Measurements from ENCODE around the gene HMOX2.
A peak's percentile ranks its signal among the peaks of the same experiment; 100 is the strongest.

HMOX2 gene

GRCh38 chr16:4477966-4478365, 1.8 kb downstream of the HMOX2 start:
- in situ Hi-C loops (cut with MboI; ENCODE audit: low sequenced_read_pairs): no loop called here
- peak overlapping the region; percentile 80 for H3K4me3 ChIP-seq
- no peaks in the 10 kb centered on the region for H3K27me3 ChIP-seq (ENCODE audit: low read depth)
- peak; percentile 28 to 48 for DNase-seq (ENCODE audit: low spot score in 2 of 2)
- H3K36me3 ChIP-seq (replicated peaks): no peaks in the 10 kb centered on the region; the same call in 1 of the 2 replicates
- H3K4me1 ChIP-seq: peaks cover 19% of the 10 kb centered on the region
- H3K9me3 ChIP-seq: no peaks in the 10 kb centered on the region

- Histone ChIP-seq H3K4me1 (peaks cover 4% of the 10 kb centered on the region), H3K27me3 (ENCODE audit: low read depth) (no peaks in the 10 kb centered on the region), H3K4me3 (no peak overlapping the region), H3K36me3 (replicated peaks) (peaks cover 27% of the 10 kb centered on the region), H3K9me3 (no peaks in the 10 kb centered on the region)
- no peak for DNase-seq (ENCODE audit: low spot score in 2 of 2)
- in situ Hi-C loops (cut with MboI; ENCODE audit: low sequenced_read_pairs): no loop called here
Measured at GRCh38 chr16:4481526-4481925, 5.3 kb downstream of the HMOX2 start.

DNA sequence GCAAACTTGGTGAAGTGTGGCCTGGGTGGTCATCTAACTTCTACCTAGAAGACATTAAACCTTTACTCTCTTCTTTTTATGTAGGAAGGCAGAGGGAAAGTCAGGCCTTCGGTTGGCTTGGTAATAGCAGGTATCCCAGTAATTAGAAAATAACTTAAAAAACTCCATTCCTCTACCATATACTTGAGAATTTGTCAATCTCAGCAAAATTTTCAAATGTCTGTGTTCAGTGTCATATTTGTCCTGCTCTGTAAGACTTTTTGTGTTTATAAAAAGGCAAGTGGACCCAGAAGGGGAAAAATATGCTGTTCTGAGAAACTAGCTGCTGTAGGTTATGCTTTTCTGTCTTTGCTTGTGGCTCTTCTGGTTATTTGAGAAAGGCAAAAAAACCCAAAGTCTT, 5.8 kb downstream of the HMOX2 start:
- Histone ChIP-seq H3K36me3 (replicated peaks) (peaks cover 29% of the 10 kb centered on the region), H3K4me1 (peaks cover 4% of the 10 kb centered on the region), H3K27me3 (ENCODE audit: low read depth) (no peaks in the 10 kb centered on the region), H3K4me3 (no peak overlapping the region), H3K9me3 (no peaks in the 10 kb centered on the region)
- in situ Hi-C loops (cut with MboI; ENCODE audit: low sequenced_read_pairs): no loop called here
- no peak for DNase-seq (ENCODE audit: low spot score in 2 of 2)

- Histone ChIP-seq H3K27me3 (ENCODE audit: low read depth) (no peaks in the 10 kb centered on the region), H3K4me3 (no peak overlapping the region), H3K9me3 (no peaks in the 10 kb centered on the region), H3K4me1 (no peaks in the 10 kb centered on the region), H3K36me3 (replicated peaks) (peaks cover 41% of the 10 kb centered on the region)
- in situ Hi-C loops (cut with MboI; ENCODE audit: low sequenced_read_pairs): no loop called here
- no peak for DNase-seq (ENCODE audit: low spot score in 2 of 2)
Measured at GRCh38 chr16:4486126-4486893, 10.1 kb downstream of the HMOX2 start.

DNA sequence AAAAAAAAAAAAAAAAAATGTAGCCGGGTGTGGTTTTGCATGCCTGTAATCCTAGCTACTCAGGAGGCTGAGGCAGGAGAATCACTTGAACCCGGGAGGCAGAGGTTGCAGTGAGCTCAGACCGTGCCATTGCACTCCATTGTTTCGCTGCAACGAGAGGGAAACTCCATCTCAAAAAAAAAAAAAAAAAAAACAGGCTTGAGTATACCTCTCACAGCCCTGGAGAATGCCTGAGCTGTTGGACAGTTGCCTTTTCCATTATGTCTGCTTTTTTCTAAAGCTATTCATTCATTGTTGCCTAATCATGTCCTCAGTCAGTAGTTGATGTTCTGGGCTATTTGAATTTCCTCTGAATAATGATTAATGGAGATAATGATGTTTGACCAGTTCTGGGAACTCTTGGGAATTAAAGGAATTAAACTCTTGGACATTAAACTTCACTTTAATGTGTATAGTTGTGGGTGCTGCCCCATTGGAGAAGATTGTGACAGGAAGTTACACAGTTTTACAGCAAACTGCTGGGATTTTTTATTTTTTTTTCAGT, 11.8 kb downstream of the HMOX2 start:
- in situ Hi-C loops (cut with MboI; ENCODE audit: low sequenced_read_pairs): no loop called here
- H3K9me3 ChIP-seq: no peaks in the 10 kb centered on the region
- DNase-seq (ENCODE audit: low spot score in 2 of 2): no peak
- H3K4me3 ChIP-seq: no peak overlapping the region
- peaks cover 41% of the 10 kb centered on the region for H3K36me3 ChIP-seq (replicated peaks)
- no peaks in the 10 kb centered on the region for H3K4me1 ChIP-seq
- H3K27me3 ChIP-seq (ENCODE audit: low read depth): no peaks in the 10 kb centered on the region

DNA sequence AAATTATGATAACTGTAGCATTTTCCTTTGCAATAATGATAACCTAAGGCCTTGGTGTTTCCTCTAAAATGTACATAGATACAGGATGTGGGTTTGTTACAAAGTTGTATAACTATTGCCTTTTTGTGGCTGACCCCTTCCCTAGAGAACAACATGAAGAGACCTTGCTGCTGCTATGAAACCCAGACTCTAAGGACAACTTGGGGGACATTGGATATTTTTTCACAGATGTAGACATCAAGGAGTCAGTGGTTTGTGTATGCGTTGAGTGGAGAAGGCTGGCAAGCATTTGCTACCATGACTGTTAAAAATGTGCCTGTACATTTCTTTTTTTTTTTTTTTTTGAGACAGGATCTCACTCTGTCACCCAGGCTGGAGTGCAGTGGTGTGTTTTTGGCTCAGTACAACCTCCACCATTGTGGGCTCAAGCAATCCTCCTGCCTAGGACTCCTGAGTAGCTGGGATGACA, 12.3 kb downstream of the HMOX2 start:
- Histone ChIP-seq H3K9me3 (no peaks in the 10 kb centered on the region), H3K4me1 (no peaks in the 10 kb centered on the region), H3K36me3 (replicated peaks) (peaks cover 39% of the 10 kb centered on the region), H3K27me3 (ENCODE audit: low read depth) (no peaks in the 10 kb centered on the region), H3K4me3 (no peak overlapping the region)
- in situ Hi-C loops (cut with MboI; ENCODE audit: low sequenced_read_pairs): no loop called here
- no peak for DNase-seq (ENCODE audit: low spot score in 2 of 2)

DNA sequence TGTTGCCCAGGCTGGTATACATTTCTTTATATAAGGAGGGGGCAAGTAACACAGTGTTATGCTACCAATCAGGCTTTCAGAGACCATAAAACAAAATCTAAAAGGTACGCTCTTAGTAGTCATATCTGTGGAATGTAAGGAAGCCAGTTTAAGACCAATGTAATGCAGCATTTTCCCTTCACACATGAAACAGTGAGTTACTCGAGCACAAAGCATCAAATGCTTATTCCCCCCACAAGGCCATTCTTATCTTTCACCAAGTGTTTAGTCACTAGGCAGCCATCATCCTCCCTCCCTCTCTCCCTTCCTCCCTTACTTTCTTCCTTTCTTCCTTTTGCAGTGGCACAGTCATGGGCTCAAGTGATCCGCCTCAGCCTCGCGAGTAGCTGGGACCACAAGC, 12.8 kb downstream of the HMOX2 start:
- DNase-seq (ENCODE audit: low spot score in 2 of 2): no peak
- peaks cover 34% of the 10 kb centered on the region for H3K36me3 ChIP-seq (replicated peaks)
- no peaks in the 10 kb centered on the region for H3K27me3 ChIP-seq (ENCODE audit: low read depth)
- no peak overlapping the region for H3K4me3 ChIP-seq
- no peaks in the 10 kb centered on the region; the same call in 1 of the 2 replicates for H3K4me1 ChIP-seq
- H3K9me3 ChIP-seq: no peaks in the 10 kb centered on the region
- in situ Hi-C loops (cut with MboI; ENCODE audit: low sequenced_read_pairs): no loop called here

DNA sequence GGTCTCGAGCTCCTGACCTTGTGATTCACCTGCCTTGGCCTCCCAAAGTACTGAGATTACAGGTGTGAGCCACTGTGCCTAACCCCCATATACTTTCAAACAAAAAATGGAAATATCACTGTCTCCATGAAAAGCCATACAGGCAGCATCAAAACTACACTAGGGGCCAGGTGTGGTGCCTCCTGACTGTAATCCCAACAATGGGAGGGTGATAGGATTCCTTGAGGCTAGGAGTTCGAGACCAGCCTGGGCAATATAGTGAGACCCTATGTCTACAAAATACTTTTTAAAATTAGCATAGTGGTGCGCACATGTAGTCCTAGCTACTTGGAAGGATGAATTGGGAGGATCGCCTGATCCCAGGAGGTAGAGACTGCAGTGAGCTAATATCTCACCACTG, 15.7 kb downstream of the HMOX2 start:
- H3K9me3 ChIP-seq: no peaks in the 10 kb centered on the region
- H3K4me3 ChIP-seq: no peak overlapping the region
- in situ Hi-C loops (cut with MboI; ENCODE audit: low sequenced_read_pairs): no loop called here

DNA sequence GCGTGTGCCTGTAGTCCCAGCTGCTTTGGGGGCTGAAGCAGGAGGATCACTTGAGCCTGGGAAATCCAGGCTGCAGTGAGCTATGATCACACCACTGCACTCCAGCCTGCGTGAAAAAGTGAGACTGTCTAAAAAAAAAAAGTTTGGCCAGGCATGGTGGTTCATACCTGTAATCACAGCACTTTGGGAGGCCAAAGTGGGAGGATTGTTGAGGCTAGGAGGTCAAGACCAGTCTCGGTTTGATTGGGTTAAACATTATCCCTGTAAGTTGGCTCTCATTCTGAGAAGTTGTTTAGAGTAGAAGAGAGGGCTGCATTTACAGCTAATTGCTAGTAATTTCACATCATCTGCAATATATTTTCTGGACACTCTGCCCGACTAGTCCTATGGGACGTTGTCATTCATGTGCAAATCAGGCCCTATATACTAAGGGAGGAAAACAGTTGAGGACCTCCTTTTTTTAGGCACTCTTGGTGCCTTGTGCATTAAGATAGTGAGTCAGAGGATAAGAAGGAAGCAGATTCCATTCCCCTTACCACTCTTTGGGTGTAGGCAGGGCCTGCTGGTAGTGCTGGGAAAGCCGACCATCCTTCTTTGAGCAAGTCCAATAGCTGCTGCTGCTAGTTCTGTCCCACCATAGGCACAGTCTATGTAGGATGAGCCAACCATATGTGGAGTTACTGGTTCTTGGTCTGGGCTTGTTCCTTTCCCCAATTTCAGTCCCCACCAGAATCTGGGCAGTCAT, 18.7 kb downstream of the HMOX2 start:
- no peak overlapping the region for H3K4me3 ChIP-seq
- in situ Hi-C loops (cut with MboI; ENCODE audit: low sequenced_read_pairs): no loop called here
- H3K27me3 ChIP-seq (ENCODE audit: low read depth): no peaks in the 10 kb centered on the region
- peak; percentile 33 to 71 for DNase-seq (ENCODE audit: low spot score in 2 of 2)
- H3K9me3 ChIP-seq: no peaks in the 10 kb centered on the region
- peaks cover 14% of the 10 kb centered on the region for H3K4me1 ChIP-seq
- H3K36me3 ChIP-seq (replicated peaks): peaks cover 8% of the 10 kb centered on the region; the same call in 1 of the 2 replicates

More for the DNA sequence above, 15.7 kb downstream of the HMOX2 start:
- no peaks in the 10 kb centered on the region for H3K27me3 ChIP-seq (ENCODE audit: low read depth)
- DNase-seq (ENCODE audit: low spot score in 2 of 2): no peak
- H3K36me3 ChIP-seq (replicated peaks): peaks cover 14% of the 10 kb centered on the region
- H3K4me1 ChIP-seq: peaks cover 14% of the 10 kb centered on the region

- Histone ChIP-seq H3K36me3 (replicated peaks) (peaks cover 3% of the 10 kb centered on the region; the same call in 1 of the 2 replicates), H3K4me1 (peaks cover 14% of the 10 kb centered on the region), H3K9me3 (no peaks in the 10 kb centered on the region), H3K27me3 (ENCODE audit: low read depth) (no peaks in the 10 kb centered on the region), H3K4me3 (no peak overlapping the region)
- no peak for DNase-seq (ENCODE audit: low spot score in 2 of 2)
- in situ Hi-C loops (cut with MboI; ENCODE audit: low sequenced_read_pairs): no loop called here
Measured at GRCh38 chr16:4495766-4496165, 19.6 kb downstream of the HMOX2 start.

- DNase-seq (ENCODE audit: low spot score in 2 of 2): no peak
- Histone ChIP-seq H3K9me3 (no peaks in the 10 kb centered on the region), H3K27me3 (ENCODE audit: low read depth) (no peaks in the 10 kb centered on the region), H3K4me1 (peaks cover 14% of the 10 kb centered on the region), H3K4me3 (no peak overlapping the region), H3K36me3 (replicated peaks) (peaks cover 3% of the 10 kb centered on the region; the same call in 1 of the 2 replicates)
- in situ Hi-C loops (cut with MboI; ENCODE audit: low sequenced_read_pairs): no loop called here
Measured at GRCh38 chr16:4496305-4496704, 20.1 kb downstream of the HMOX2 start.

DNA sequence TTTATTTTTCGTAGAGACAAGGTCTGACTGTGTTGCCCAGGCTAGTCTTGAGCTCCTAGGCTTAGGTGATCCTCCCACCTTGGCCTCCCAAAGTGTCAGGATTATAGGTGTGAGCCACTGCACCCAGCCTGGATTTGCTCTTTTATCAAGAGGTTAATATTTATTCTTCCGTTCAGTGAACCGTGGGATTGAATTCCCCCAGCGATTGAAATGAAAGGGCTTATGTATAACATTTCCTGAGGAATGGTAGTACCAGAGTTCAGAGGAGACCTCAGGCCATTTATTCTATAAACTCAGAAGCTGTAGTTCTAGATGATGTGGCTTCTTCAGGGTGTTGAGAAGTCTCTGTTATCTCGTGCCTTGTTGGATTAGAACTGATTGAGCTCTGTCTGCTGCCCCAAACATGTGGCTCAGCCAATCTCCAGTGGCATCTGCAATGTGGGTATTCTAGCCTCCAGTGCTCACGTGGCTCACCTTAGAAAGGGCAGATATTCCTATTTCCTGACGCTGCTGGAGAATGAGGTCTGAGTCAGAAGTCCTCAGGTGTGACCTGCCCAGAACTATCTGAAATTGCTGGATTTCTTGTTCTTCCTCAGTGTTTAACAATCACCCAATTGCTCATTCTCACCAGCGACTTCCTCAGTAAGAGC, 22.5 kb downstream of the HMOX2 start:
- Histone ChIP-seq H3K4me1 (peaks cover 14% of the 10 kb centered on the region), H3K4me3 (no peak overlapping the region), H3K27me3 (ENCODE audit: low read depth) (no peaks in the 10 kb centered on the region), H3K36me3 (replicated peaks) (peaks cover 3% of the 10 kb centered on the region; the same call in 1 of the 2 replicates), H3K9me3 (no peaks in the 10 kb centered on the region)
- no peak for DNase-seq (ENCODE audit: low spot score in 2 of 2)
- in situ Hi-C loops (cut with MboI; ENCODE audit: low sequenced_read_pairs): no loop called here

GRCh38 chr16:4499196-4499555, 23.0 kb downstream of the HMOX2 start:
- Histone ChIP-seq H3K9me3 (no peaks in the 10 kb centered on the region), H3K4me3 (no peak overlapping the region), H3K36me3 (replicated peaks) (peaks cover 3% of the 10 kb centered on the region; the same call in 1 of the 2 replicates), H3K27me3 (ENCODE audit: low read depth) (no peaks in the 10 kb centered on the region), H3K4me1 (peaks cover 14% of the 10 kb centered on the region)
- in situ Hi-C loops (cut with MboI; ENCODE audit: low sequenced_read_pairs): no loop called here
- no peak for DNase-seq (ENCODE audit: low spot score in 2 of 2)

All from HAP-1 (cell line).